Osteoblast (primary cell): ENCODE measurements around the gene SCAI. TPM values are rescaled to one million over a fixed set of nuclear protein-coding genes. Genes with fewer than 3 reads are reported as not detected.
A peak's percentile ranks its signal among the peaks of the same experiment; 100 is the strongest.

ENCODE experiments used
- DNase-seq: peaks from one replicate; pipeline ENCODE4 v3.0.0; 2011; ENCODE audit warnings: low spot score, mixed read lengths; ENCODE audit not compliant: insufficient read length; ENCODE audit errors: missing footprints
- H2AFZ ChIP-seq: 2 replicates; pipeline ENCODE4 v1.6.0; 2011; ENCODE audit warnings: mild to moderate bottlenecking, low read length
- H3K27ac ChIP-seq: 2 replicates; pipeline ENCODE4 v1.5.1; 2011; ENCODE audit warnings: mild to moderate bottlenecking, low read depth, low read length, moderate library complexity
- H3K27me3 ChIP-seq: 2 replicates; pipeline ENCODE4 v1.6.0; 2012; ENCODE audit warnings: mild to moderate bottlenecking, control low read depth, inconsistent platforms, low read length, moderate library complexity; ENCODE audit not compliant: insufficient read depth
- H3K36me3 ChIP-seq: 2 replicates; pipeline ENCODE4 v1.5.1; 2011; ENCODE audit warnings: mild to moderate bottlenecking, low read length, control low read depth, moderate library complexity; ENCODE audit not compliant: insufficient read depth
- H3K4me1 ChIP-seq: 2 replicates; pipeline ENCODE4 v1.5.1; 2011; ENCODE audit warnings: mild to moderate bottlenecking, low read length, control low read depth, moderate library complexity; ENCODE audit not compliant: insufficient read depth
- H3K4me2 ChIP-seq: 2 replicates; pipeline ENCODE4 v1.6.0; 2011; ENCODE audit warnings: mild to moderate bottlenecking, low read length; ENCODE audit not compliant: insufficient read depth
- H3K4me3 ChIP-seq: fragments of 200-600 bp; sonication (generic); 3 replicates; pipeline ENCODE4 v1.5.1; 2012; ENCODE audit warnings: mild to moderate bottlenecking, low read length, inconsistent platforms; ENCODE audit not compliant: insufficient read depth
- H3K79me2 ChIP-seq: 2 replicates; pipeline ENCODE4 v1.6.0; 2012; ENCODE audit warnings: mild to moderate bottlenecking, low read length, control low read depth, inconsistent platforms; ENCODE audit not compliant: insufficient read depth
- H3K9me3 ChIP-seq: 2 replicates; pipeline ENCODE4 v1.5.1; 2011; ENCODE audit warnings: low read depth, low read length, control low read depth
- H4K20me1 ChIP-seq: 2 replicates; pipeline ENCODE4 v1.6.0; 2012; ENCODE audit warnings: mild to moderate bottlenecking, low read length, control low read depth; ENCODE audit not compliant: insufficient read depth
- CTCF ChIP-seq: IDR thresholded peaks from 2 replicates; pipeline ENCODE4 v1.5.1; 2011; ENCODE audit warnings: mild to moderate bottlenecking, low read depth, low read length, moderate library complexity; ENCODE audit errors: extremely low read depth
- total RNA-seq: library from RNA; depleted of rRNA; stranded (reverse); fragments of >200 nt; gene quantifications from 2 replicates; pipeline ENCODE4 v1.2.3, GENCODE V29; 2012

Gene SCAI
- total RNA-seq, 1 donor: 11.2 TPM

- no peak overlapping the region for H3K27ac ChIP-seq
- H3K4me2 ChIP-seq: no peak overlapping the region
- TF ChIP-seq CTCF: no peak
- H3K79me2 ChIP-seq: no peaks in the 10 kb centered on the region
- no peaks in the 10 kb centered on the region for H3K4me1 ChIP-seq
- no peaks in the 10 kb centered on the region for H3K27me3 ChIP-seq
- H3K9me3 ChIP-seq: no peaks in the 10 kb centered on the region
- H2AFZ ChIP-seq: no peak overlapping the region
- H4K20me1 ChIP-seq: no peaks in the 10 kb centered on the region
- no peak for DNase-seq
- H3K4me3 ChIP-seq: no peak overlapping the region
- no peaks in the 10 kb centered on the region for H3K36me3 ChIP-seq
These were observed 193.9 kb downstream of the SCAI start for GRCh38 chr9:124949387-124949786.

- Histone ChIP-seq H4K20me1 (no peaks in the 10 kb centered on the region), H3K9me3 (no peaks in the 10 kb centered on the region), H3K4me3 (no peak overlapping the region), H2AFZ (no peak overlapping the region), H3K36me3 (no peaks in the 10 kb centered on the region), H3K27me3 (no peaks in the 10 kb centered on the region), H3K27ac (no peak overlapping the region), H3K4me2 (no peak overlapping the region), H3K4me1 (no peaks in the 10 kb centered on the region), H3K79me2 (no peaks in the 10 kb centered on the region)
- DNase-seq: no peak
- no peak for TF ChIP-seq CTCF
These were observed 195.5 kb downstream of the SCAI start for GRCh38 chr9:124947727-124948391.

GRCh38 chr9:124946167-124946566 is 197.2 kb downstream of the SCAI start:
- H3K4me2 ChIP-seq: no peak overlapping the region
- H3K36me3 ChIP-seq: no peaks in the 10 kb centered on the region
- H3K4me3 ChIP-seq: no peak overlapping the region
- H3K27me3 ChIP-seq: no peaks in the 10 kb centered on the region
- no peak overlapping the region for H3K27ac ChIP-seq
- no peak overlapping the region for H2AFZ ChIP-seq
- H3K9me3 ChIP-seq: no peaks in the 10 kb centered on the region
- no peak for TF ChIP-seq CTCF
- peaks cover 10% of the 10 kb centered on the region for H3K4me1 ChIP-seq
- no peaks in the 10 kb centered on the region for H4K20me1 ChIP-seq
- no peak for DNase-seq
- no peaks in the 10 kb centered on the region for H3K79me2 ChIP-seq

GRCh38 chr9:124941679-124942561 is 201.4 kb downstream of the SCAI start:
- DNase-seq: peak; percentile 48

More at GRCh38 chr9:124941679-124942561, 201.4 kb downstream of the SCAI start:
- Histone ChIP-seq H3K4me3 (peak overlapping the region; percentile 93), H3K4me2 (peak overlapping the region; percentile 94), H3K27ac (peak overlapping the region; percentile 94), H3K27me3 (no peaks in the 10 kb centered on the region), H2AFZ (peak overlapping the region; percentile 84), H3K9me3 (no peaks in the 10 kb centered on the region), H3K4me1 (peaks cover 17% of the 10 kb centered on the region), H4K20me1 (no peaks in the 10 kb centered on the region), H3K36me3 (peaks cover 8% of the 10 kb centered on the region), H3K79me2 (peaks cover 9% of the 10 kb centered on the region)
- TF ChIP-seq CTCF: no peak
